Esophagus muscularis mucosa (tissue), 4 donors: ENCODE measurements around the gene ATP1A2.

Experiments used
- CTCF ChIP-seq, 3 experiments: fragments of 200-600 bp in 2 of 3; fragments of 450-650 bp in 1 of 3; sonication (generic) in 2 of 3; IDR thresholded peaks; one replicate each; pipeline ENCODE4 v1.5.1; 2017 to 2019; ENCODE audit warnings: antibody characterized with exemption in 3 of 3, mild to moderate bottlenecking in 2 of 3, moderate library complexity in 1 of 3
- EP300 ChIP-seq: sonication (generic); formaldehyde crosslinking; IDR thresholded peaks from one replicate; pipeline ENCODE4 v1.6.1; 2017; ENCODE audit warnings: antibody characterized with exemption
- POLR2A ChIP-seq: fragments of 450-650 bp; IDR thresholded peaks from one replicate; pipeline ENCODE4 v1.6.1; 2017; ENCODE audit warnings: antibody characterized with exemption, moderate library complexity, mild to moderate bottlenecking, low read depth
- POLR2AphosphoS5 ChIP-seq, 2 donors: sonication (generic); formaldehyde crosslinking; IDR thresholded peaks; one replicate each; pipeline ENCODE4 v1.6.1; 2017; ENCODE audit warnings: antibody characterized with exemption in 2 of 2

- TF ChIP-seq CTCF (IDR thresholded peaks at IDR 0.05) (peak; percentile 36 to 49 (median 47)), POLR2AphosphoS5 (IDR thresholded peaks at IDR 0.05) (no peak), EP300 (no peak), POLR2A (no peak)
Observed at GRCh38 chr1:160161965-160162705, 46.6 kb downstream of the ATP1A2 start.
